Endothelial cell of umbilical vein (primary cell): ENCODE results near the gene CCNE1.

Experiments
- CTCF ChIP-seq, 2 donors: IDR thresholded peaks; 1 replicate in 1 of 2; 2 replicates in 1 of 2; pipeline ENCODE4 v1.5.1; 2011; ENCODE audit warnings: low read length in 2 of 2, mild to moderate bottlenecking in 2 of 2, moderate library complexity in 2 of 2, control low read depth in 1 of 2, inconsistent platforms in 1 of 2, low read depth in 1 of 2; ENCODE audit not compliant: insufficient read depth in 1 of 2; ENCODE audit errors: extremely low read depth in 1 of 2
- EZH2 ChIP-seq: IDR thresholded peaks from 2 replicates; pipeline ENCODE4 v1.6.1; 2012; ENCODE audit warnings: borderline replicate concordance, low read depth, mild to moderate bottlenecking, moderate library complexity, low read length, inconsistent platforms; ENCODE audit not compliant: severe bottlenecking
- FOS ChIP-seq: IDR thresholded peaks from 2 replicates; pipeline ENCODE4 v1.6.1; 2011; ENCODE audit warnings: mild to moderate bottlenecking, low read length, moderate library complexity, borderline replicate concordance; ENCODE audit not compliant: insufficient read depth
- POLR2A ChIP-seq: IDR thresholded peaks from 2 replicates; pipeline ENCODE4 v1.6.1; 2012; ENCODE audit warnings: low read depth, mild to moderate bottlenecking, control low read depth, low read length
- POLR2AphosphoS5 ChIP-seq: IDR thresholded peaks from 2 replicates; pipeline ENCODE4 v1.6.1; 2012; ENCODE audit warnings: low read depth, mild to moderate bottlenecking, control low read depth, low read length, moderate library complexity; ENCODE audit not compliant: insufficient read depth

- TF ChIP-seq CTCF (IDR thresholded peaks at IDR 0.05; ENCODE audit: extremely low read depth in 1 of 2, insufficient read depth in 1 of 2, low read depth in 1 of 2, low read length in 2 of 2) (no peak), EZH2 (no peak), FOS (no peak), POLR2A (no peak), POLR2AphosphoS5 (no peak)
These were observed 7.5 kb downstream of the CCNE1 start for GRCh38 chr19:29819300-29819699.
